D721Med (cell line): ENCODE data around the gene TSPAN16.

Experiments
- DNase-seq: peaks from one replicate; pipeline ENCODE4 v3.0.0; 2011; ENCODE audit warnings: low spot score; ENCODE audit not compliant: insufficient read length
- FAIRE-seq: peaks from 2 replicates; lab custom pipeline; 2011; peaks lifted over from hg19 to GRCh38; lab: Jason Lieb, UNC
- CTCF ChIP-seq: IDR thresholded peaks from 2 replicates; pipeline ENCODE4 v1.5.1; 2012; ENCODE audit warnings: mild to moderate bottlenecking, control low read depth; ENCODE audit not compliant: insufficient read depth; ENCODE audit errors: missing control alignments

The TSPAN16 gene

GRCh38 chr19:11293433-11294389 lies 2.2 kb upstream of the TSPAN16 start:
- DNase-seq (peak; percentile 78), FAIRE-seq (no peak)
- peak; percentile 83 for TF ChIP-seq CTCF

GRCh38 chr19:11295180-11295579 lies 780 bp upstream of the TSPAN16 start:
- DNase-seq (no peak), FAIRE-seq (no peak)
- no peak for TF ChIP-seq CTCF

- TF ChIP-seq CTCF: no peak
- DNase-seq: no peak
- no peak for FAIRE-seq
These were observed 304 bp downstream of the TSPAN16 start for GRCh38 chr19:11296264-11296663.

GRCh38 chr19:11299946-11300810 lies 4.2 kb downstream of the TSPAN16 start:
- FAIRE-seq: no peak
- TF ChIP-seq CTCF: no peak

GRCh38 chr19:11300811-11301120 lies 4.8 kb downstream of the TSPAN16 start:
- FAIRE-seq: no peak
- TF ChIP-seq CTCF: no peak
- no peak for DNase-seq

More at GRCh38 chr19:11299946-11300810, 4.2 kb downstream of the TSPAN16 start:
- no peak for DNase-seq

- FAIRE-seq (no peak), DNase-seq (no peak)
- no peak for TF ChIP-seq CTCF
These were observed 9.0 kb downstream of the TSPAN16 start for GRCh38 chr19:11304936-11305335.
